ENCODE results near the gene ERFL.

Gene ERFL

DNA sequence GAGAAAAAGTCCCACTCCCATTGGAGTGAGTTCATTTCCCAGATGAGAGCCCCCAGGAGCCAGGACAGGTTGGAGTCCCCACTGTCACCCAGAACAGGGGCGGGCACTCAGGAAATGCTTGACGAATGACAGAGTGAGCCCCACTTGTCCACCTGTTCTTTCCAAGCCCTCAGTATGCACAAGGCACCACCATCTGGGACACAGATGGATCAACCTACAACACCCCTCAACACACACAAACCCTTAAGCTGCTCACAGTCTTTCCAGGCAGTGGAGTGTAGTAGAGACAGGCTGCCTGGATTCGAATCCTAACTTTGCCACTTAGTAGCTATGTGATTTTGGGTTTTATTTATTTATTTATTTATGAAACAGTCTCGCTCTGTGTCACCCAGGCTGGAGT is 37.3 kb downstream of the ERFL start:
- no peak overlapping the region for H3K9ac ChIP-seq (ENCODE audit: low read depth, low read length)
- no peaks in the 10 kb centered on the region for H3K27me3 ChIP-seq (ENCODE audit: insufficient read depth, low read length, poor library complexity)
- H3K4me3 ChIP-seq (ENCODE audit: low read depth in 1 of 2, low read length in 2 of 2), result no peak overlapping the region
- no peak overlapping the region for H2AFZ ChIP-seq (ENCODE audit: low read depth, low read length)
- peaks cover 83% of the 10 kb centered on the region for H3K36me3 ChIP-seq (ENCODE audit: insufficient read depth, low read length)
- DNase-seq, result no peak
- peaks cover 81% of the 10 kb centered on the region for H3K79me2 ChIP-seq (ENCODE audit: insufficient read depth, low read length)
- 0 out of 2 replicates have a peak overlapping the region, but pooled peaks have one; percentile 6 for H3K27ac ChIP-seq (ENCODE audit: low read length)
- no peak for ATAC-seq (ENCODE audit: insufficient read depth, low read depth)
- H3K9me3 ChIP-seq (ENCODE audit: insufficient read depth, low read length, severe bottlenecking), result no peaks in the 10 kb centered on the region
- H3K4me1 ChIP-seq (ENCODE audit: insufficient read depth, low read length), result peaks cover 47% of the 10 kb centered on the region
- TF ChIP-seq, protein P1, sequence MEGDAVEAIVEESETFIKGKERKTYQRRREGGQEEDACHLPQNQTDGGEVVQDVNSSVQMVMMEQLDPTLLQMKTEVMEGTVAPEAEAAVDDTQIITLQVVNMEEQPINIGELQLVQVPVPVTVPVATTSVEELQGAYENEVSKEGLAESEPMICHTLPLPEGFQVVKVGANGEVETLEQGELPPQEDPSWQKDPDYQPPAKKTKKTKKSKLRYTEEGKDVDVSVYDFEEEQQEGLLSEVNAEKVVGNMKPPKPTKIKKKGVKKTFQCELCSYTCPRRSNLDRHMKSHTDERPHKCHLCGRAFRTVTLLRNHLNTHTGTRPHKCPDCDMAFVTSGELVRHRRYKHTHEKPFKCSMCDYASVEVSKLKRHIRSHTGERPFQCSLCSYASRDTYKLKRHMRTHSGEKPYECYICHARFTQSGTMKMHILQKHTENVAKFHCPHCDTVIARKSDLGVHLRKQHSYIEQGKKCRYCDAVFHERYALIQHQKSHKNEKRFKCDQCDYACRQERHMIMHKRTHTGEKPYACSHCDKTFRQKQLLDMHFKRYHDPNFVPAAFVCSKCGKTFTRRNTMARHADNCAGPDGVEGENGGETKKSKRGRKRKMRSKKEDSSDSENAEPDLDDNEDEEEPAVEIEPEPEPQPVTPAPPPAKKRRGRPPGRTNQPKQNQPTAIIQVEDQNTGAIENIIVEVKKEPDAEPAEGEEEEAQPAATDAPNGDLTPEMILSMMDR (IDR thresholded peaks at IDR 0.05; ENCODE audit: borderline replicate concordance, extremely low read depth, low read length, poor library complexity, severe bottlenecking), result no peak
- no peak for TF ChIP-seq EZH2 (IDR thresholded peaks at IDR 0.05; ENCODE audit: borderline replicate concordance, low read depth, low read length, severe bottlenecking)
- H4K20me1 ChIP-seq (ENCODE audit: insufficient read depth, low read length), result peaks cover 66% of the 10 kb centered on the region
- no peak overlapping the region for H3K4me2 ChIP-seq (ENCODE audit: insufficient read depth, low read length)

- no peak overlapping the region for H3K9ac ChIP-seq (ENCODE audit: low read depth, low read length)
- no peak overlapping the region for H3K4me2 ChIP-seq (ENCODE audit: insufficient read depth, low read length)
- H3K4me1 ChIP-seq (ENCODE audit: insufficient read depth, low read length), result peaks cover 57% of the 10 kb centered on the region
- H2AFZ ChIP-seq (ENCODE audit: low read depth, low read length), result no peak overlapping the region
- no peak overlapping the region for H3K4me3 ChIP-seq (ENCODE audit: low read depth in 1 of 2, low read length in 2 of 2)
- peaks cover 81% of the 10 kb centered on the region for H3K79me2 ChIP-seq (ENCODE audit: insufficient read depth, low read length)
- ATAC-seq (ENCODE audit: insufficient read depth, low read depth) (no peak), DNase-seq (no peak)
- H3K36me3 ChIP-seq (ENCODE audit: insufficient read depth, low read length), result peaks cover 79% of the 10 kb centered on the region
- peaks cover 63% of the 10 kb centered on the region for H4K20me1 ChIP-seq (ENCODE audit: insufficient read depth, low read length)
- TF ChIP-seq EZH2 (IDR thresholded peaks at IDR 0.05; ENCODE audit: borderline replicate concordance, low read depth, low read length, severe bottlenecking), result no peak
- TF ChIP-seq, protein P1 (IDR thresholded peaks at IDR 0.05; ENCODE audit: borderline replicate concordance, extremely low read depth, low read length, poor library complexity, severe bottlenecking), result no peak
- H3K27me3 ChIP-seq (ENCODE audit: insufficient read depth, low read length, poor library complexity), result no peaks in the 10 kb centered on the region
- H3K9me3 ChIP-seq (ENCODE audit: insufficient read depth, low read length, severe bottlenecking), result no peaks in the 10 kb centered on the region
- peak overlapping the region; percentile 87 for H3K27ac ChIP-seq (ENCODE audit: low read length)
Observed at GRCh38 chr19:41889896-41890295, 38.4 kb downstream of the ERFL start.

DNA sequence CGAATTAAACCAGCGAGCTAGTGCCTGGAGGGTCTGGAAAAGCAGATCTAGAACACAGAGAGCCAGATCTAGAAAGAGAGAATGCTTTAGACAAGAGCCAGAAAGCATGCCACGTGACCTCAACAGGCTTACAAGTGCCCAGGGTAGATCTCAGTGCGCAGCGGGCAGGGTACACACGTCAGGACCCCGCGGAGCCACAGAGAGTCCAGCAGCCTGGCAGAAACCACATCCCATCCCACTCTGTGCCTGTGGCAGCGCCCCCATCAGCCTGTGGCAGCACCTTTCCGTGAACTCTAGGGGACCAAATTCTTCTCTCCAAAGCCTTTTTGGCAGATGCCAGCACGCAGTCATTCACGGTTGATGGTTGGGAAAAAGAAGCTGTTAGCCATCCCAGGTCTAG is 39.3 kb downstream of the ERFL start:
- Histone ChIP-seq H3K36me3 (ENCODE audit: insufficient read depth, low read length) (peaks cover 79% of the 10 kb centered on the region), H3K27me3 (ENCODE audit: insufficient read depth, low read length, poor library complexity) (no peaks in the 10 kb centered on the region), H3K9me3 (ENCODE audit: insufficient read depth, low read length, severe bottlenecking) (no peaks in the 10 kb centered on the region), H3K4me1 (ENCODE audit: insufficient read depth, low read length) (peaks cover 64% of the 10 kb centered on the region), H3K79me2 (ENCODE audit: insufficient read depth, low read length) (peaks cover 88% of the 10 kb centered on the region), H3K9ac (ENCODE audit: low read depth, low read length) (no peak overlapping the region; the same call in 1 of the 2 replicates), H3K4me3 (ENCODE audit: low read depth in 1 of 2, low read length in 2 of 2) (no peak overlapping the region), H3K27ac (ENCODE audit: low read length) (peak overlapping the region; percentile 87), H4K20me1 (ENCODE audit: insufficient read depth, low read length) (peaks cover 64% of the 10 kb centered on the region), H2AFZ (ENCODE audit: low read depth, low read length) (no peak overlapping the region), H3K4me2 (ENCODE audit: insufficient read depth, low read length) (no peak overlapping the region)
- no peak for TF ChIP-seq EZH2 (IDR thresholded peaks at IDR 0.05; ENCODE audit: borderline replicate concordance, low read depth, low read length, severe bottlenecking)
- TF ChIP-seq, protein P1 (IDR thresholded peaks at IDR 0.05; ENCODE audit: borderline replicate concordance, extremely low read depth, low read length, poor library complexity, severe bottlenecking), result peak; percentile 24
- no peak for DNase-seq
- no peak for ATAC-seq (ENCODE audit: insufficient read depth, low read depth)
